ENCODE results near the gene EMILIN3.

EMILIN3 gene

GRCh38 chr20:41390889-41391288, 24.3 kb upstream of the EMILIN3 start:
- DNase-seq, result no peak
- H3K4me1 ChIP-seq, result peaks cover 0 to 30% (median 5%) of the 10 kb centered on the region in 4 donors
- no peak overlapping the region for H3K27ac ChIP-seq
- no peak overlapping the region for H3K4me3 ChIP-seq
- H3K36me3 ChIP-seq, result no peaks in the 10 kb centered on the region
- H3K9me3 ChIP-seq, result no peaks in the 10 kb centered on the region
- intact Hi-C loops (cut with DNase I; ENCODE audit: low total_unique reads), result no loop called here
- TF ChIP-seq CTCF (IDR thresholded peaks at IDR 0.05), result no peak
- no peaks in the 10 kb centered on the region for H3K27me3 ChIP-seq

- intact Hi-C loops (cut with DNase I; ENCODE audit: low total_unique reads), result no loop called here
- Histone ChIP-seq H3K9me3 (no peaks in the 10 kb centered on the region), H3K27ac (no peak overlapping the region), H3K36me3 (no peaks in the 10 kb centered on the region), H3K4me1 (peaks cover 0 to 5% (median 0%) of the 10 kb centered on the region in 4 donors), H3K27me3 (peaks cover 0 to 3% of the 10 kb centered on the region in 2 donors), H3K4me3 (no peak overlapping the region)
- TF ChIP-seq CTCF (IDR thresholded peaks at IDR 0.05), result no peak
- DNase-seq, result no peak
Observed at GRCh38 chr20:41387444-41387851, 20.8 kb upstream of the EMILIN3 start.

GRCh38 chr20:41386502-41387427, 20.1 kb upstream of the EMILIN3 start:
- no peak for TF ChIP-seq CTCF (IDR thresholded peaks at IDR 0.05)
- Histone ChIP-seq H3K27ac (no peak overlapping the region), H3K36me3 (no peaks in the 10 kb centered on the region)

GRCh38 chr20:41382791-41383305, 16.2 kb upstream of the EMILIN3 start:
- H3K27me3 ChIP-seq, result peaks cover 0 to 12% of the 10 kb centered on the region in 2 donors
- TF ChIP-seq CTCF (IDR thresholded peaks at IDR 0.05), result no peak
- H3K36me3 ChIP-seq, result no peaks in the 10 kb centered on the region
- no peak overlapping the region for H3K27ac ChIP-seq
- intact Hi-C loops (cut with DNase I; ENCODE audit: low total_unique reads), result no loop called here
- no peaks in the 10 kb centered on the region for H3K9me3 ChIP-seq
- DNase-seq, result no peak
- H3K4me1 ChIP-seq, result no peaks in the 10 kb centered on the region
- H3K4me3 ChIP-seq, result no peak overlapping the region

More at GRCh38 chr20:41386502-41387427, 20.1 kb upstream of the EMILIN3 start:
- no peaks in the 10 kb centered on the region for H3K9me3 ChIP-seq
- no peaks in the 10 kb centered on the region for H3K4me1 ChIP-seq
- no peak overlapping the region for H3K4me3 ChIP-seq
- H3K27me3 ChIP-seq, result peaks cover 0 to 9% of the 10 kb centered on the region in 2 donors
- DNase-seq, result no peak
- intact Hi-C loops (cut with DNase I; ENCODE audit: low total_unique reads), result no loop called here

- Histone ChIP-seq H3K27me3 (peaks cover 0 to 13% of the 10 kb centered on the region in 2 donors), H3K36me3 (no peaks in the 10 kb centered on the region), H3K9me3 (no peaks in the 10 kb centered on the region), H3K4me3 (no peak overlapping the region), H3K27ac (no peak overlapping the region), H3K4me1 (no peaks in the 10 kb centered on the region)
- no peak for DNase-seq
- intact Hi-C loops (cut with DNase I; ENCODE audit: low total_unique reads), result no loop called here
- TF ChIP-seq CTCF (IDR thresholded peaks at IDR 0.05), result no peak
Observed at GRCh38 chr20:41380551-41381193, 14.1 kb upstream of the EMILIN3 start.

Data from tibial artery (tissue), 4 donors.